SU-DHL-6 (cell line): ENCODE data around the gene MBNL1.

Experiments used
- CTCF ChIP-seq: fragments of 200-600 bp; sonication (generic); IDR thresholded peaks from one replicate; pipeline ENCODE4 v1.5.1; 2017; ENCODE audit warnings: antibody characterized with exemption, mild to moderate bottlenecking, low read length, moderate library complexity; ENCODE audit not compliant: insufficient read depth, poor library complexity, severe bottlenecking
- EZH2phosphoT487 ChIP-seq: fragments of 200-600 bp; sonication (generic), shearing (Covaris generic); conservative IDR thresholded peaks from 2 replicates; pipeline ENCODE4 v1.6.1; 2018; ENCODE audit warnings: mild to moderate bottlenecking, antibody characterized with exemption, low read length, moderate library complexity, mixed read lengths

- TF ChIP-seq CTCF (no peak), EZH2phosphoT487 (no peak)
Measured at GRCh38 chr3:152226176-152226575, 42.6 kb upstream of the MBNL1 start.
